Hematopoietic multipotent progenitor cell treated with erythropoietin and hydrocortisone succinate and interleukin-3 and kit ligand, for 17 days (in vitro differentiated cells): ENCODE data around the gene LTN1.

Experiments
- DNase-seq: peaks from one replicate; pipeline ENCODE4 v3.0.0-alpha.2; 2015; ENCODE audit warnings: low spot score

The LTN1 gene

DNA sequence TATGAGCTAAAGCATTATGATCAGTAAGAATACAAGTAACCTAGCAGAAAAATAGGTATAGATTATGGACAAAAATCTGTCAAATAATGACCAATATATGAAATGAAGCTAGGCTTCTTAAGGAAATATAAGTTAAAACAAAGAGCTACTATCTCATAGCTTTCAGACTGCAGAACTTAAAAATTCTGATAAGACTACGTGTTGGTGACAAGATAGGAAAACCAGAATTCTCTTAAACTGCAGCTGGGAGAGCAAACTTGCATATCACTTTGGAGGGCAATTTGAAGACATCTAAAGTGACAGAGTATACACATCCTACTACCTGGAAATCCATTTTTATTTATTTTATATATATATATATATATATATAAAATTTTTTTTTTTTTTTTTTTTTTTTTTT is 65.5 kb downstream of the LTN1 start:
- peak; percentile 15 for DNase-seq

DNA sequence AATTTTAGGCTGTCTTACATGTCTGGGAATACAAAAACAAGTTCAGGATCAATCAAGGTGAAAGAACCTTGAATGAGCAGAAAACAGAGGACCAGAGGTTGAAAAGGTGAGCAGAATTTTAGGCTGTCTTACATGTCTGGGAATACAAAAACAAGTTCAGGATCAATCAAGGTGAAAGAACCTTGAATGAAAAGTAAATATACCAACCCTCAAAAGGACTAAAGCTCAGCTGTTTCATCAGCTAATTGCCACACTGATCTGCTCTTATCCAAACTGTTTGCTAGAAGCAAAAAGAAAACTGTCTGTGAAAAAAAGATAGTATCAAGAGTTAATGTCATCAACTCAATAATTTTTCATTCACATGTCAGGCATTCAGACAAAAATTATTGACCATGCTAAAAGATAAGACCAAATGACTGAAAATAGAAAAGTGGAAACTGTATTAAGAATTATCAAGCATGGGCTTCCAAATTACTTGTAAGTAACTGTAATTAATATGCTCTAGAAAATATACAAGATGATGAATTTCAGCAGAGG is 69.2 kb downstream of the LTN1 start:
- no peak for DNase-seq

DNA sequence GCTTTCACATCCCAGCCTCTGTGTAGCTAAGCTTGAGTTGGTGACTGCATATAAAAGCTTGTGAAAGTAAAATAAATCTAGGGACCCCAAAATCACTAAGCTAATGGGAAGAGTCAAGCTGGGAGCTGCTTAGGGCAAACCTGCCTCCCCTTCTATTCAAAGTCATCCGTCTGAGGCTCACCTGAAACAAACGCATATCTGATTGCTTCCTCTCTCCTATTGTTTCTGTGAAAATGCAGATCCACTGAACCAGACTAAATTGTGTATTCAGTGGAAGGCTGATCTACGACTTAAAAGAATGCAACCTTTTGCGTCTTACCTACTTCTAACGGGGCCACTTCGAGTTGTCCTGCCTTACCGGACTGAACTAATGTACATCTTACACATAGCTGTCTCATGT is 70.3 kb downstream of the LTN1 start:
- DNase-seq, result no peak

DNA sequence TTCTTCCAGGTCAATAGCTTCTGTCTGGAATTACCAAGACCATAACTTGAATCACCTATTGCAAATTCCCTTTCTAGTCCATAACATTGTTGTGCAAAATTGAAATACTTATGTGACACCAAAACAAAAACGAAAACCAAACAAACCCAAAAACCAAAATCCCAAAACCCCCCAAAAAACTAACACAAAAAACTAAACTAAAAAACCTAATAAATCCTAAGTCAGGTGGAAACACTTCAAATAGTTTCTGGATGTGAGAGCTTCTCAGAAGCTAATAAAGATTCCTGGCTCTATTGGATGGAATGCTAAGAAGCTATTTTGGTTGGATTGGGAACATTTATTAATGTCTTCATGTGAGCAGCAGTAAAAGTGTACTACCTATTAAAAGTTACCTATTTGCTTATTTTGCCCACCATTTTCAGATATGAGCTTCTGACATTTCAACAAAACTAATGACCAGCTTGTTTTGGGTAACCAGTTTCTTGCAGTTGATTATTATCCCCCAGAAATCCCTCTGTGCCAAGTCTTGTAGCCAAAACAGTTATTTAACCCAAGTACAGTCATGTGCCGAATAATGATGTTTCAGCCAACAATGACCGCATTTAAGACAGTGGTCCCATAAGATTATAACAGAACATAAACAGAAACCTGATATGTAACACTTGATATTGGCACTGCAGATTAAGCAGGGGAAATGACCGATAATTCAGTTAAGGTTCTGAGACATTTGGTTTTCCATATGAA is 76.4 kb downstream of the LTN1 start:
- no peak for DNase-seq

DNA sequence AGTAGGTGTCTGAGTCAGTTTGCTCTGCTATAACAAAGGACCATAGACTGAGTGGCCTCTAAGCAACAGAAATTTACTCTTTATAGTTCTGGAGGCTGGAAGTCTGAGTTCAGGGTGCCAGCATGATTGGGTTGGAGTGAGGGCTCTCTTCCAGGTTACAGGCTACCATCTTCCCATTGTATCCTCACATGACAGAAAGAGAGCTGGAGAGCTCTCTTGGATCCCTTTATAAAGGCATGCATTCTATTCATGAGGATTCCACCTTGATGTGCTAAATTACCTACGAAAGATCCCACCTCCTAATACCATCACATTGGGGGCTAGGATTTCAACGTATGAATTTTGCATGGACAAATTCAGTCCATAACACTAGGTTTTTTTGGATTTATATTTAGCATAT is 79.6 kb downstream of the LTN1 start:
- no peak for DNase-seq

DNA sequence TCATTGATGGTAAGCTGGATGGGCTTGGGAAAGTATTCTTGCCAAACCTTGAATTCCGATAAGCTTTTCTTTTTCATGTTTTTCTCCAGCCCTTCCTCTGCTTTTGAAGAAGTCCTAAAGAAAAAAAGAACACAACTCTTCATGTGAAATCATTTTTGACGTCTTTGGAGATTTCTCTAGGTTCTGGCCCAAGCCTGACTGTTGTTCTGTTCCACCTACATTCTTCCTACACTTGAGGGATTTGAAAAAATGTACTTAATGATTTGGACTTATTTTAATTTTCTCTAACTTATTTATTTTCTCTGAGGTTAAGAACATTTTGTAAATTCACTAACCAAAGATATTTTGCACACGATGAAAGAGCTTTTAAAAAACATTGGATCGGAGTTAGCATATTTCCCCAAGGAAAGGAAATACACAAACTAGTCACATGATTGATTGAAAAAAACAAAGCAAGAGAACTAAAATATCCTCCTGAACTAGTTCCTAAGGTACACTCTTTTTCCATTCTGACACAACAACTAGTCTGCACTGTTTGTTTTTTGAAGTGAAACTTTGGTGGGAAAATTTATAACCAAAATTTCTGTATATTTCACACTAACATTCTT is 82.3 kb downstream of the LTN1 start:
- no peak for DNase-seq

DNA sequence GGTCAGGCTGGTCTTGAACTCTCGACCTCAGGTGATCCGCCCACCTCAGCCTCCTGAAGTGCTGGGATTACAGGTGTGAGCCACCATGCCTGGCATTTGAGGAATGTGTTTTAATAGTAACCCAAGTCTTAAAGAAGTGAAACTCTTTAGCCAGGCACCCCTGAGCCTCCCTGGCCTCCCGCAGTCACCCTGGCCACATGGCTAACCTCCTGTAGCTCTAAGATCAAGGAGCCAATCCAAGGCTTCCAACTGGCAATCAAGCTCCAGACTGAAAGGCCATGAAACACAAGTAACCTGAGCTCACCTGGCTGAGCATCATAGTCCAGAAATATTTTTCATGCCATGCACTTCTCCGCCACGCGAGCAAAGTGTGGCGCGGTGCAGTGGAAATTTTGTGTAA is 84.3 kb downstream of the LTN1 start:
- no peak for DNase-seq

DNA sequence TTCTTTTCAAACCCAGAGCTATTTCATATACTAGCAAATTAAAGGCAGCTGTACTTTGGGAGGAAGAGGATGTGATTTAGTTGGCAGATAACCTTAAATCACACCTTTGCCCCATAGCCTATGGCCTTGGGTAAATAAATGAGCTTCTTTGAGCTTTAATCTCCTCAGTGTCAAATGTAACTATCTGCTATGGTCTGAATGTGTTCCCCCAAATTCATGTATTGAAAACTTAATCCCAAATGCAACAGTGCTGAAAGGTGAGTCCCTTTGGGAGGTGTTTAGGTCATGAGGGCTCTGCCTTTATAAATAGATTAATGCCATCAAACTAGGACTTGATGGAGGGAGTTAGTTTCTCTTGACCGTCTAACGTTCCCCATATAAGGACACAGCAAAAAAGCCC is 85.8 kb downstream of the LTN1 start:
- no peak for DNase-seq

DNA sequence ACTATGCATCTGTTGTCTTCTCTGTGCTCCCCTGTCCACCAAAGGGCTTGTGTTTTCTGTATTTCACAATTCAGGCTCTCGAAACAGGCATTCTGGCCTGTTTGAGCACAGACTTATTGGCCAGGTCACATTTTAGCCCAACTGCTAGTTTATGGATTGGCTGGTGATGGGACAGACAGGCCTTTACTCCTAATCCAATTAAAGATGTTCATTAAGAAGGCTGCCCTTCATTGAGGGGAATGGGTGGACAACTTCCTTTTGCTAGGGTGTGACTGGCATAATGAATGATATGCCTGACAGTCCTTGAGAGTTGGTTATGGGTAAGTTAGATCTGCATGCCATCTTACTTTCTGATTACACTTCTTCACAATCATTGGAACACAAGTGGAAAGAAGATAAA is 86.4 kb downstream of the LTN1 start:
- no peak for DNase-seq

DNA sequence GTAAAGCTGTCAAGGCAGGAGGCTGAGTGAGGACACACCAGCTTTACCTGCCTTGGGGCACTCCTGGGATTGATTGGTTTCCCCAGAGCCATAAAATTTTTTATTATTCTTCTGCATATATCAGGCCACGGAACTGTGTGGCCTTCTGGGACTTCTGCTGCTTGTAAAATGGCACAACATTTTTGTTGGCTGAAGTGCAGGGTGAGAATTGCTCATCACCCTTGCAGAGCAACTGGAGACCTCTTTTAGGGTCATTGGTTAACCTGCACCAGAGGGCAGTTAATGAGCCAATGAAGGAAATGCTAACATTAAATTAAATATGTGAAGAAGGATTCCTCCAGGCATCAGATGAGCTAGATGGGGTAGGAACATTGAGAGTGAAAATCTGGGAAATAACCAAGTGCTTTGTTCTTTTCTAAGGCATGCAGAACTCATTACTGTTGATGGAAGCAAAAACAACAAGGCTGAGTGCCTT is 87.7 kb downstream of the LTN1 start:
- DNase-seq, result no peak

DNA sequence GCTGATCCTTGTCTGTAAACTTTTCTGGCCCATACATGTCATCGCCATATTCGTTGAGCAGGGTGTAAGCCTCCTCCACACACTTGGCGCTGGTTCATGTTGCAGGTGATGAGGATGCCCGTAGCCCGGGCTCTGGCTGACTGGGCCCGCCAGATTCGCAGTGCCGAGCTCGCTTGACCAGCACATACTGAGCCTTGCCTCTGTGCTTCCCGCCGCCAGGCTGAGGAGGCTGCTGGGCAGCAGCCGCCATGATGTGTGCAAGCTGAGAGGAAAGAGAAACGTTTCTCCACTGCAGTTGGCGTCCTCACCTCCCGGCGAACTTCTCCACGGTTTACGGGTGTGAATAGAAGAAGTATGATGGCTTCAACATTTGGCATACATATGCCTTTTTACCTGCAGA is 89.2 kb downstream of the LTN1 start:
- no peak for DNase-seq

DNA sequence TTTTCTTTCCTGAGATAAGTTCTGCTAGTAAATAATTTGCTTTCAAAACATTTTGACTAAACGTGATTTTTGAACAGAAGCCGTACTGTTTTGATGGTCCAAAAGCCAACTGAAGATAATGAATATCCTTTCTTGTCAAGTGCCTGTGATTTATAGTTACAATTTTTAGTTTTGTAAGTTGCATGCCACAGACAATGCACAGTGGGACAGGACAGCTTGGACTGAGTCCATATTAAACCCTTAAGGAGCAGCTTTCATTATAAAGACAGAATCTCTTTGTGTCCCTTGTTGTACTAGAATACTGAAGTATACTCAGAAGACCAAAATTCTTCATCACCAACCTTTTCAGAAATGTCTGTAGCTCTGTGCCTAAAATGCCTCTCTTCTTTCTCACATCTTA is 92.2 kb downstream of the LTN1 start:
- DNase-seq, result no peak

DNA sequence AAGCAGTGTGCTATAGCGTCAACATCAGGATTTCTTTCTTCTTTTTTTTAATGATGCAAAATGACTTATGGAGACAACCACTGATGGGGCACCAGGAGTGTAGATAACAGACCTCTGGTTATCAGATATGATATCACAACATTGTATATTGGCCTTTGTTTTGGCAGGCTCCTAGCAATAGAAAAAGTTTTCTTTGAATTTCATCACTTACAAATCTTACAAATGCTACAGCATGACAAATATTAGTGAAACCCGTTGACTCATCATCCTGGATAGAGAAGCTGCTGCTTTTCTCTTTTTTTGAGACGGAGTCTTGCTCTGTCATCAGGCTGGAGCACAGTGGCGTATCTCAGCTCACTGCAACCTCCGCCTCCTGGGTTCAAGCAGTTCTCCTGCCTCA is 92.9 kb downstream of the LTN1 start:
- no peak for DNase-seq

DNA sequence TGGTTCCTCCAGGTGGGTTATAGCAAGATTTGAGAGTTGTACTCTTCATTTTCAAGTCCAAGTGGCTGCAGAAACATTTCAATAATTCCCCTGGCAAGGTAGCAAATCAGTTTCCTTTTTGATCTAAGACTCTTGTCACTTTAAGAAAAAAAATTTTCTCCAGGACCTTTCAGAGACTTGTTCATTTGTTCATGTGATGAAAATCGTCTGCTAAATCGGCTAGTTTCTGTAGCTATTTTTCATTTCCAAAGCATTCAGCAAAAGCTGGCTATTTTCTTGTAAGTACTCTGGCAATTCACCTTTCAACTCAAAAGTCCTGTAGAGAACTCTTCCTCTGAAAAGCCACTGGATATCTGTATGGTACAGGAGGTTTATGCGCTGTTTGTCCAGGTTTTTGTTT is 93.5 kb downstream of the LTN1 start:
- DNase-seq, result no peak

DNA sequence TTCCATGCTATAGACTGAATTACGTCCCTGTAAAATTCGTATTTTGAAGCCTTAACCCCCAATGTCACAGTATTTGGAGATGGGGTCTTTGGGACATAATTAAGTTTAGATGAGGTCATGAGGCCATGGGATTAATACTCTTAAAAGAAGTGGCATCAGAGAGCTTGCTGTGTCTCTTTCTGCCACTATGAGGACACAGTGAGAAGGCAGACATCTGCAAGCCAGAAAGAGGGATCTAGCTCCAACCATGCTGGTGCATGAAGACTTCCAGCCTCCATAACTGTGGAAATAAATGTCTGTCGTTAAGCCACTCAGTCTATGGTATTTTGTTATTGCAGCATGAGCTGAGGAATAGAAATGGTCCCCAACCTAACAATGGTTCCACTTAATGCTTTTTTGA is 99.0 kb downstream of the LTN1 start:
- DNase-seq, result no peak

DNA sequence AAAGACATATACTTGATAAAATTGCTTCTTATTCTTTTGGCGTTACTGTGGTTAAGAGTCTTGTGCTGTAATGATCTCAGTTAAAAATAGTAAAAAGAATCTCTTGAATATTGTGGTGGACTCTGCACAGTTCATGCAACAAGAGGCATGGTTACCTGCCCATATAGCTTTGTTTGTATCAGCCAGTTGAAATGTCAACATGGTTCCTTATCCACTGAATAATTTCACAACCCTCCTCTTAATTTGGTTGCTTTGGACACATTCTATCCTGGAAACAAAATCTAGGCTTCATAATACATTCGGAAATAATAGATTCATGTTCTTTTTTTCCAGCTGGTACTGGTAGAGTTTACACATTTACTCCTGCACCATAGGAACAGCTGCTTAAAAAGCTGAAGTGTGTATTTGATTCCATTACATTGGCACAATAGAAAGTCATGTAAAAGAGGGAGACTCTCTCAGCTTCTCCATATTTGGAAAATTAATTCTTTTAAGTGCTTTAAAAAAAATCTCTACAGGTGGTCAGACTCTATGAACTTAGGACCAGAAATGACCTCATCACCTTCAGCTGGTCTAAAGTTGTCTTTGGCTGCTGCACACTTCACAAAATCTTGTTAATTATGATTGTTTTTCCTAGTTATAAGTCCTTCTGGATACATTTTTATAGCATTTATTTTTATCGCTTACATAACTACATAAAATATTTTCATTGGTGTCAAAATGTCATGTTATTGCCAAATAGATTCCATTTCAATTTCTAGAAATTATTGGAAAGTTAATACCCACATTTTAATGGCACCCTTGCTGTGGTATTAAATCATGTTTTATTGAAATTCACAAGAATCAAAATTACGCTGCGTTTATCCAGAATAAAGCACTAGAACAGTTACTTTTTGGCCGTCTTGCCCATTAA is 100.2 kb downstream of the LTN1 start:
- no peak for DNase-seq

DNA sequence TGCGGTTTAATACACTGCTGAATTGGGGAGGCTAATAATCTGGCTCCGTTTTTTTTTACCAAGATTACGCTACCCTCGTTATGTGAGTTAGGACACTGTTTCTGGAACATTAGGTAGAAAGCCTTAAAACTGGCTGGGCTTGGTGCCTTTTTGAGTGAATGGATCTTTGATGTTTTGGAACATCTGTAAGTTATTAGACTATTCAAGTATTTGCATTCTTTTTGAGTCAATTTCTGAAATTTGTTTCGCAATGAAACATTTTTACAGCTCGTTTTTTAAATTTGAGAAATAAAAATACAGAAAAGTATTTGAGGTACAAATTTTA is 106.9 kb downstream of the LTN1 start:
- no peak for DNase-seq

DNA sequence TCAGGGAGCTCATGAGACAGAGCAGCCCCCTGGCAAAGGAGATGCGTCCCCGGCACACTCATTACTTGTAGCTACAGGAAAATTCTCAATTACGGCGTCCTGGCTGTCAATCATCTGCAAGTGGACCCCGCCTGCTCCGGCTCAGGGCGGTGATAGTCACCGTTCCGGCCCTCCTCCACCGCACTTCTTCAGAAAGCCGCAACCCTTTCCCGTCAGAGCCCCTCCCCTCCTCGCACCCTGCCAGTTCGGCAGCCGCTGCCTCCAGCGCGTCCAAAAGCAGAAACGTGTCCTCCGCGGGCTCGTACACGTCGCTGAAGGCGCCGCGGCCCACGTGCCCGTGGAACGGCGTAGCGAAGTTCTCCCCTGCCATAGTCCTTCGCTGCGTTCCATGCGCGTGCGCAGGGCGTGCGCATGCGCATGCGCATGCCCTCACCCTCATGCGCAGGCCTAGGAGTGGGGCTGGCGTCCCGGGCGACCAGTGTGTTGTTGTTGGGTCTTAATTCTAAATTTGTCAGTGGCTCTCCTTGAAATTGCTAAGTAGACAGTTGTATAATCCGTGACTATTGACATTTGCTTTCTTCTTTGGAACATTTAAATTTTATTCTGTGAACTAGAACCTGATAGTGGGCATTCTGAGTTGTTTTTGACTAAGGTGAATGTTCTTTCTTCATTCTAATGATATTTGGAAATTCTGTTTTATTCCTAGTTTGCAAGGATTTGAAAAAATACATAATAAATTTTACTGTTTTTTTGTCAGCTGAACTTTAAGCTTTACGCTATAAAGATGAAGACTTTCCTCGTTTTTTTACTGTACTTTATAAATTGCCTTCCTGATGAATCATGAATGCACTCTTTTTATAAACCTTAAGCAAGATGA is 107.5 kb downstream of the LTN1 start:
- DNase-seq, result peak; percentile 92

DNA sequence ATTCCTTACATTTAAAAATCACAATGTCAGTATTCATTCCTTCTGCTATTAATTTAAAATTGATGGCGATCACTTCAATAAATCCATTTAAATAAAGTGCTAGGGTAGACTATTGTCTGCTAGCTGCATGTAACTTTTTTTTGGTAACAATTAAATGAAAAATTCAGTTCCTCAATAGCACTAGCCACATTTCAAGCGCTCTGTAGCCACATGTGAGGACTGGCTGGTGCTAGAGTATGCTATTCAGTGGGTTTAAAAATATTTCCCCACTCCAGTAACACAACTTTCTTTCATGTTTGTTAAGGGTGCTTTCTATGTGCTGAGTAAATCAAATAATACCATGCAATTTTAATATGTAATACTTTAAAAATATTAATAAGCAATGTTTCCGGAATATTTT is 108.2 kb downstream of the LTN1 start:
- DNase-seq, result peak; percentile 6

DNA sequence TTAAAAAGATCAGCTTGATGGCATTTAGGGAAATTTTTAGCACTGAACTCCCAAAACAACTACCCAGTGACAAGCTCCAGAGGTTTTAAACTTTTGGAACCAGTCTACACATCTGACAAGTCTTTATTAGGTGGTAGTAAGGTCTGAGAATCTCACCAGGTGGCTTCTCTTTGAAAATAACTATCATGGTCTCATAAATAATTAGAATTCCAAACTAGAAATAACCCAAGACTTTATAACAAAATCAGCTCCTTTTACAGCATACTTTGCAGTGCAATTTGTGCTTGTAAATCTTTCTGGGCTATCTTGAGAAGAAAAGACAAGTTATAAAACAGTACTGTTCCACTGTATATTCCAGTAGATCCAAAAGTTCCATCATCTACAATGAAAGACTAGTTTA is 108.7 kb downstream of the LTN1 start:
- peak; percentile 17 for DNase-seq

DNA sequence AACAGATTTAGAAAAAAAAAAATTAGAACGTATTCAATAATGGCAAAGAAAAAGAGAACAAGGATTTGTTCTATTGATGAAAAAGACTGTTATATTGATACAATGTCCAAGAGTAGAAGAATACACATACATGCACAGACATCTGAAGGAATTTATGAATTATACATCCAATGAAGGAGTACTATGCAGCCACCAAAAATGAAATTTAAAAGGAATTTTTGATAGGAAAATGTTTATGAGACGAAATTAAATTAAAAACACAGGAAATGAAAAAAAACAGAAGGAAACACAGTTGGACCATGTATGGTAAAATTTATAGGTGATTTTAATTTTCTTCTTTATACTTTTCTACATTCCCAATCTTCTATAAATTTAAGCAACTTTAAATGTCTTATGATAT is 110.3 kb downstream of the LTN1 start:
- no peak for DNase-seq
